Inflammatory macrophage (primary cell): ENCODE results near the gene LMBRD1.
"Not testable (repeated sequence)": the region's sequence is repeated elsewhere in the genome, so short reads cannot be mapped to it uniquely, and the experiment has no call there.

Source experiments
- DNase-seq, 2 donors: peaks; one replicate each; pipeline ENCODE4 v3.0.0-alpha.2; 2020 to 2022

LMBRD1 gene

DNA sequence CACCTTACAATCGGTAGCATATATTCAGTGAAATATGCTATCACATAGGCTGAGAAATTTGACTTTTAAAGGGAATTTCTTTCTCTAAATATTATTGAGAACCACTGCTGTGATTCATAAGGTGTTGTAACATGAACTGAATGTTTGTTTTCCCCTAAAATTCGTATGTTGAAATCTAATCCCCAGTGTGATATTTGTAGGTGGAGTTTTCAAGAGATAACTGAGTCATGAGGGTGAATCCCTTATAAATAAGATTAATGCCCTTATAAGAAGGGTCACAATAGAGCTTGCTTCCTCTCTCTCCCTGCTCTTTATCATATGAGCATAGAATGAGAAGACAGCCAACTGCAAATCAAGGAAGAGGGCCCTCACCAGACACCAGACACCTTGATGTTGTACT, 64.8 kb downstream of the LMBRD1 start:
- DNase-seq, result no peak

DNA sequence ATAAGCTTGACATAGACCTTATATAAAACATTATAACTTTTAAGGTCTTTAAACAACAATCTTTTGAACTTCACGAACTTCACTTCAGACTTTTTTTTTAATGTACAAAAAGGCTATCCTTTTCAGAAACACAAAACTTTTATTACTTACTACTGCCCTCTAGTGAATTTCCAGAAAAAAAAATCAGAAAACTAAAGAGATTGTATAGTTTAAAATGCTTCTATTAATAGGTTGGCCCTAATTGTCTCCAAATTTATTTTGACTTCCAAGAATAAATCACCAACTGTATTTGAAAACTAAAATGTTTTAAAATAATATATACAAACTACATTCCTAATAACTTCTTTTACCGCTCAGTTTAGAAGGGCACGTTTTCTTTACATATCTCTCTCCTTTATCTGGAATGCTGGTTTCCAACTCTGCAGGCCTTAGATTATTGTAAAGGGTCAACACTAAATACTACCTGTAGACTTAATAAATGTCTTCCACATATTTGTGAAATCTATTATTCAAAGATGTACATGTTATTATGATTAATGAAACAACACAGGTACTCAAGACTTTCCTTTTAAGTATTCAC, 66.8 kb downstream of the LMBRD1 start:
- DNase-seq, result no peak

DNA sequence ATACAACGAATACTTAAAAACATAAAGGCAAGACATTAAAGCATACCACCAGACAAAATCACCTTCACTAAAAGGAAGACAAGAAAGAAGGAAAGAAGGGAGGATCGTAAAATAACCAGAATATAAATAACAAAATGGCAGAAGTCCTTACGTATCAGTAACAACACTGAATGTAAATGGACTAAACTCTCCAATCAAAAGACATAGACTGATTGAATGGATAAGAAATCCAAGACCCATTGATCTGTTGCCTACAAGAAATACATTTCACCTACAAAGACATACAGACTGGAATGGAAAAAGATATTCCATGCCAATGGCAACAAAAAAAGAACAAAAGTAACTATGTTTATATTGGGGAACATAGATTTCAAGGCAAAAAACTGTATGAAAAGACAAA, 74.1 kb downstream of the LMBRD1 start:
- no peak for DNase-seq

DNA sequence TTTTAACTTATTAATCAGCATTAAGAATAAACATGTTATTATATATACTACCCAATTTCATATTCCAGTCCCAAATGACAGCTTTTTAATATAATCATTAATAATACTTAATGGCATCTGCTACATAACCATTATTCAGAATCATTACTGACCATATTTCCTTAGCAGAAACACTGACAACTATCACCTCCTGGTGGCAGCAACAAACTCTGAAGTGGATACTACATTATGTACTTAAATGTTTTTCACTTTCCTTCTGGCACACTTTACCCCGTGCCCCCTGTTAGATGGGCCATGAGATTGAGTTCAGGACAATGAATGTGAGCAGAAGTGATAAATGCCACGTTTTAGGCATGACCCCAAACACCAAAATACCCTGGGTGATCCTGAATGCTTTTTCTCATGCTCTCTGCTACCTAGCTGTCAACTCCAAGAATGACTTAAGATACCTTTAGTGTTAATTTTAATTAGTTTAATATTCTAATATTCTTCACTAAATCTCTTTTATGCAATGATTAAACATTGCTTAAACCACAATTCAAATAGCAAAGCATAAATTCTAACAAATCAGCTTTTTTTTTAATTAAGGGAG, 77.1 kb downstream of the LMBRD1 start:
- DNase-seq, result peak in 1 of 2 donors; percentile 6

DNA sequence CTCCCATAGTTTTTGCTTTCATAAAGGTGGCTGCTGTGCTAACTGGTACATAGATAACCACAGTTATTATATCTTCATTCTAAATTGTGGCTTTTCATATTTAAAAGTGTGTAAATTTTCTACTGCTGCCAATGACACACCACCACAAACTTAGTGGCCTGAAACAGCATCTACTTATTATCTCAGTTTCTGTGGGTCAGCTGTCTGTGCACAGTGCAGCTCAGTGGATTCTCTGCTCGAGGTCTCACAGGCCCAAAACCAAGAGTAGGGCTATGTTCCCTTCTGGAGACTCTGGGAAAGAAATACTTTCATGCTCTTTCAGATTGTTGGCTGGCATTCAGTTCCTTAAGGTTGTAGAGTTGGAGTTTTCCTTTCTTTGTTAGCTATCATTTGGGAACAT, 90.1 kb downstream of the LMBRD1 start:
- no peak for DNase-seq

DNA sequence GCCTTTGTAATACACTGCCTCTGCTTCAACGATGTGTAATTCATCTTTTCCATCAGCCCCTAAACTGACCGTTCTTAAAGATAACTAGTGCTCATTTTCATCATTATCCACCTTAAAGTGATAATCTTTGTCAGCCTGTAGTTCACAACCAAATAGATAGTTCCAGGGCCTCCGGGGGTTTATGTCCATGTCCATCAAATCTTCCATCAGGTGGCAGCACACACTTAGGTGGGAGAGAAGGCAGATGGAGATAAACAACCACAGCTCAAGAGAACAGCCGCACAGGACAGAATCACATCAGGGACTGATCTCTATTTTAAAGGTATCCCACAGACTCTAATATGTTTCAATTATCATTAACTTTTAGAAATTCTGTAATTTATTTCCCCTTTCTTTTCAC, 90.9 kb downstream of the LMBRD1 start:
- DNase-seq, result no peak

DNA sequence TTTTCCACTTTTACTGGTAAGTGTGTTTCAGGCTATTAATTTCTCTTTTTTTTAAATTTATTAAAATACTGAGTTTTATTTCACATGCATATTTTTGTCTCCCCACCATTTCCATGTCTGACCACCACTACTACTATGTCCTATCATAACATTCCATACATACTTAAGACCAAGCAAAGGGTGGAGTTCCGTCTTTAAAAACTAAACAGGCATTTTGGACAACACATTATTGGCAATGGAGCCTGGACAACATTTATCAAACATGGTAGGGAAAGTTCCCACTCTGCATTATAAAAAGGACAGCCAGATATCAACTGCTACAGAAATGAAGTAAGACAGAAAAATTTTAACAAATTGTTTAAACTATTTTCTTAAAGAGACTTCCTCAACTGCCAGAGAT, 91.9 kb downstream of the LMBRD1 start:
- DNase-seq, result no peak

DNA sequence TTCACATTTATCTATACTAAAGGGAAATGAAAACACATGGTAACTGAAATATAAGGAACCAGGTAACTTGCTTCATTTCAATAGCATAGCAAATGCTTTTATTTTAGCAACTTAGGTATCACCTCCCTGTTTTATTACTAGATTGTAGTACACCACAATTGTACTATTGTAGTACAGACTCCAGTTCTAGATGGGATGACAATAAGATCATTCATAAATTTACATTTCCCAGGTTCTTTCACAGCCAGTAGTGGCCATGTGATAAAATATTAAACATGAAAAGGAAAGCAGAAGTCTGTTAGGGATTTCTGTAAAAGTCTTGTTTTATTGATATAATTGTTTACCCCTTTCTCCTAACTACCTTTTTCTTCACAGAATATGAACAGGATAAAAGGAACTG, 97.2 kb downstream of the LMBRD1 start:
- no peak for DNase-seq

DNA sequence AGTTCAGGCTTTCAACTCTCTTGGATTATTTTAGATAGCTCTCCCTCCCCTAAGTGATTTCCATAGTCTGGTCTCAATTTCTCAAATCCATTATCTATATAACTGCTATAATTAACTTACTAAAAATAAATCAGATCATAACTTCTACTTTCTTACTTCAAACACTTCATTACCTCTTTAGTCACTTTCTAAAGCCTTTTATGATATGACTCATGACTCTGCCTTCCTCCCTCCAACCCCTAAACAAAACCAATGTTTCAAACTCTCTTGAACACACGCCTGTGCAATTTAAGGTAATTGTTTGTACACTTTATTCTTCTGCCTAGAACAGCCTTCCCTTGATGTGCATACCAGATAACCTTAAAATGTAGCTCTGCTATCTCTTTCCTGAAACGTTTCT, 100.5 kb downstream of the LMBRD1 start:
- no peak for DNase-seq

DNA sequence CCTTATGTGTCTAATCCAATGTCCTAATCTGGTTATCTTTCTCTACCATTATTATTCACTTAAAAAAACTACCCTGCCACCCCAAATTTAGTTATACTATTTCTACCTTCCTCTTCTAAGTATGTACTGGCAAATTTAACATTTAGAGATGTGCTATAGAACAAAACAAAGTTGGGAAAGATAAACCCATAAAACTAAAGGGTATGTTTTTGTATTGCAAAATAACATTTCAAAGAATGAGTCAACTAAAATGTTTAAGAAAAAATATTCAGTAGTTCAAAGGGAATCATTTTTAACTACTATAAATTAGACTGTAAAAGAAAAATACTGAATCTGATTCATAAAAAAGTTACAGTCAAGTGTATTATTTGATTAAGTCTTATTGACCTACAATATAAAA, 103.0 kb downstream of the LMBRD1 start:
- DNase-seq, result no peak

DNA sequence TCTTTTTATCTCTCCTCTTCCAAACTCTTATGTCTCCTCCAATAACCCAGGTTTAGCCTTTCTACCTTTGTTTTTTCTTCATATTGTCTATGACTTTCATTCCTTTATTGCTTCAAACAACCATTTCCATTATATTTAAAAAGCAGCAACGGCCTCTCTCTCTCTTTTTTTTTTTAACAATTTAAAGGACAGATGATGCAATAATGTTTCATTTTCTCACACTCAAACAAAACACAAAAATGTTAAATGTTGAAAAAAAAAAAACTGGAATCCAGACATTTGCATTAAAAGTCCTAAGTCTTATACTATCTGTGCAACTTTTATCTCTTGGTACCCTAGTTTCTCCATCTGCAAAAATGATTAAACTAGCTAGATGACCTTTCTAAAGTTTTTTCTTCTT, 105.8 kb downstream of the LMBRD1 start:
- no peak for DNase-seq

DNA sequence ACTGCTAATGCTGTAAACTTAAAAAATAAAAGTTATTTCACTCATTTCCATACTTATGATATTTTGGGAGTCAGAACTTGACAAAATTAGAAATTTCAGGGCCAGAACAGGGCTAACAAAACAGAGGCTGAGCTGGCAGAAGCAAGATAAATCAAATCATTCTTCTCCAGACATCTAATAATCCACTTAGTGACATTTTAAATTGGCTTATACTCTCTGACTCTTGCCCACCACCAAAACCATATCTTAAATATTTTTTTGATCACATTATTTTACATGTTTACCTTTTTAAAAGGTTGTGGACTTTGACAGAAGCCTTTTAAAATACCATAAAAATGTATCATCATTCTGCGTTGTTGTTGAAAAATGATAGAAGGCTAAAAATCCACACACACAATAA, 116.5 kb downstream of the LMBRD1 start:
- no peak for DNase-seq

DNA sequence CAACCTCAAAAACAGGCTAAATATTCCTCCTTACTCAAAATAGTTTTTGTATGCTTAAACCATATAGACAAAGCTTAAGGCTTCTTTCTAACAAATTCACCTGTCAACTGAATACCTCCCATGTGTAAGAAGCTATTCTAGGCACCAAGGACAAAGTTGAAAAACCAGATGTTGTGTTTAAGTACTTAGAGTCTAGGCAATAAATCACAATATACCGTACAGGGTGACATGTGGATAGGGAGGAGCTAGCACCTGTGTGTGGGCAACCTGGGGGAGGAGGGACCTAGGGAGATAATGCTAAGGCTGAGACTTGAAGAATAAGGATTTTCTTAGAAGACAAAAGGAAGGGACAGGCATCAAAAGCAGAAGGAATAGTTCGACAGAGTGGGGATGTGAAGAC, 123.5 kb downstream of the LMBRD1 start:
- no peak for DNase-seq

DNA sequence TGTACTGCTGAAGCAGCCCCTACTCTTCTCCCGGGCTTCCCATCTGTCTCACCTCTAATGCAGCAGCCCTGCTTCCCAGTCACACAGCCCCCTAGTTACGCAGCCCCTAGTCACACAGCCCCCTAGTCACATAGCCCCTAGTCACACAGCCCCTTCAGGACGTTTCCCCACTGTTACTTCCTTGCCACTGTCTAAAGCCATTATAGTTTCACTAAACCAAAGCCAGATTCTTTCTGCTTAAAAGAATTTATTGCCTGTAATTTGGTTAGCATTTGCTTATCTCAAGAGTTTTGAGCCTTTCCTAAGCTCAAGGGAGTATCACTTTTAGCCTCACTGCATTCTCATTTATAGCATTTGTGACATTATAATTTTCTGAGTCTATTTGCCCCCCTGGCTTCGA, 127.9 kb downstream of the LMBRD1 start:
- DNase-seq, result no peak

DNA sequence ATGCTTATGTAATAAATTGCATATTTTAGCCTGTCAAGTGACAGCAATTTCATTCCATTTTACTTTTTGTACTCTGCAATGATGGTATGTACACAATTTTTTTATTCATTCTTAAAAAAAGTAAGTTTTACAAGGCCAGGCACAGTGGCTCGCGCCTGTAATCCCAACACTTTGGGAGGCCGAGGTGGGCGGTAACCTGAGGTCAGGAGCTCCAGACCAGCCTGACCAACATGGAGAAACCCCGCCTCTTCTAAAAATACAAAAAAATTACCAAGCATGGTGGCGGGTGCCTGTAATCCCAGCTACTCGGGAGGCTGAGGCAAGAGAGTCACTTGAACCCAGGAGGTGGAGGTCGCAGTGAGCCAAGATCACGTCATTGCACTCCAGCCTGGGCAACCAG, 130.0 kb downstream of the LMBRD1 start:
- DNase-seq, result not testable (repeated sequence)

DNA sequence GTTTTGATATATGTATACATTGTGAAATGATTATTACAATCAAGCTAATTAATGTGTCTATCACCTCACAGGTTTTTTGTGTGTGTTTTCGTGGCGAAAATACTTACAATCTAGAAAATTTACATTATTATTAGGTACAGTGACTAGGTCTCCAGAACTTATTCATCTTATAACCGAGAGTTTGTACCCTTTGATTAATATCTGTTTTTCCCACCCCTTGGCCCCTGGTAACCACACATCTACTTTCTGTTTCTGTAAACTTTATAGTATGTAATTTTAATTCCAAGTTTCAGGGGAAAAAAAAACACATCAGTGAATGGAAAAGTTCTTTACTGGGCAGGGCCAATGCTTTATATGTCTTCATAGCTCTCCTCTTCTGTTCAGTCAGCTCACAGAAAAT, 131.4 kb downstream of the LMBRD1 start:
- no peak for DNase-seq

DNA sequence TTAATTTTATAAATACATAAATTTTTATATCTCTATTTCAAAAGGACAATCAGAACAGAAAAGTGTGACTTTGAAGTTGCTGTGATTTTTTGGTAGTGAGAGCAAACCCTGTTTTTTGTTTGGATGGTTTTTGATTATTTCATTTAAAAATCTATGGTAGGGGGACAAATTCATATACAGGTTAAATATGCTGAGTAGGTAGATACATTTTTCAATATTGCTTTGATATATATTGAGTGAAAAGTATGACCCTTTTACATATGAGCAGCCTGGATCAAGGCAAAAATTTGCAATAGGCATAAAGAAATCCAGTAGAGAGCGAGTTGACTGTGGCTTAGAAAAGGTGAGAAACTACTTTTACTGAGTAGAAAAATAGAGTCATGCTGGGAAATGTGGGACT, 132.3 kb downstream of the LMBRD1 start:
- no peak for DNase-seq

DNA sequence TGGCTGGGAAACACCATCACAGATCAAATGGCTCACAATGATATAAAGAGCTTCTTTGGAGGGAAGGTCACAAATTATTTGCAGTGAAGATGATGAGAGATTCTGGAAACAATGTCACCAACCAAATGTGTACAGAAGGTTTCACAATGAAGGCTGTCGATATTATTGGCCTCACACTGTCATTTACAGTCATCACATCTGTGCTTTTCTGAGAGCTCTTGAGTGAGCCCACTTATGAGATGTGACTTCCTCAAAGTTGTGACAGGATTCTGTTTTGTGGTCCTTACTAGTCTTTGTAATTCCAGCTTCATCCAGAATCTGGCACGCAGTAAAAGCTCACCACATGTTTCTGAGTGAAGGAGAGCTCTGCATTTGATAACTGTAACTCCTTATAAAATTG, 133.6 kb downstream of the LMBRD1 start:
- no peak for DNase-seq

DNA sequence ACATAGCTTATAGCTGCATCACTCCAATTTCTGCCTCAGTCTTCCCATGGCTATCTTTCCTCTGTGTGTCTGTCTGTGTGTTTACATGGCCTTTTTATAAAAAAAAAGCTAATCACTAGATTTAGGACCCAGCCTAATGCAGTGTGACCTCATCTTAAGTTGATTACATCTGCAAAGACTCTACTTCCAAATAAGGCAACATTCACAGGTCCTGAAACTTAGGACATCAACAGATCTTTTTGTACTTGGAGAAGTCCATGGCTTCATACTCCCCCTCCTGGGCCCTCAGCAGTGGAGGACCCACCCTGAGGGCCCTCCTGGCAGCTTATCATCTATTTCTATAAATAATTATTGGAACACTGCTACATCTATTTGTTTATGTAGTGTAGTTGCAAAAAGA, 146.1 kb downstream of the LMBRD1 start:
- DNase-seq, result no peak

DNA sequence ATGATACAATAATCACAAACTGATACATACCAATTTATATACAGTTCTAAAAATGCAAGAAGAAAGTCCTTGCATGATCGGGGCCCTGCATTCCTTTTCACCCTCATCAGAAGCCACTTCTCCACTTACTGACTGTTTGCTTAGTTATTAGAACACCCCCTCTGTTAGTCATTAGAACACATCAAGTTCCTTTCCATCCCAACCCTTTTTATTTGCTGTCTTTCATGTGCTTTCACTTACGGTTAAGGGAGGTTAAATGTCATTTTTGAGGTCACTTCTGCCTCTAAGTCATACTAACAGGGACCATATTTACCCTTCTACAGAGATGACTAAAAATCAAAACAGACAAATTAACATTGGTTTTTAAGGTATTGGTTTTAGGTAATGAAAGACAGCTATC, 149.1 kb downstream of the LMBRD1 start:
- DNase-seq, result no peak

DNA sequence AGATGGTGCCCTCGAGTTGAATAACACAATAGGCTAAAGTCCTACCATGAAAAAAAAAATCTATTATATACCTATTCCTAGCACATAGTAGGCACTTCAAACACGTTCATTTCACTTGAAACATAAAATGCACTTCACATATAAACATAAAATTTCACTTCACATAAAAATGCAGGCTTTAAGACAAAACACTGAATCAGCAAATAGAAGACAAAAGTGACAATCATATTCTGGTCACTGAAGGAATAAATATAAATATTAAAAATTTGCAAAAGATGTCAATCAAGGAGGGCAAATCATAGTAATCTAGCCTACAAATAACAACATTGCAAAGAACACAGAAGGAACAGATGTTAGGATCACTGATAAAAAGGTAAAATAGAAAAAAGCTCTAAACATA, 153.1 kb downstream of the LMBRD1 start:
- no peak for DNase-seq

DNA sequence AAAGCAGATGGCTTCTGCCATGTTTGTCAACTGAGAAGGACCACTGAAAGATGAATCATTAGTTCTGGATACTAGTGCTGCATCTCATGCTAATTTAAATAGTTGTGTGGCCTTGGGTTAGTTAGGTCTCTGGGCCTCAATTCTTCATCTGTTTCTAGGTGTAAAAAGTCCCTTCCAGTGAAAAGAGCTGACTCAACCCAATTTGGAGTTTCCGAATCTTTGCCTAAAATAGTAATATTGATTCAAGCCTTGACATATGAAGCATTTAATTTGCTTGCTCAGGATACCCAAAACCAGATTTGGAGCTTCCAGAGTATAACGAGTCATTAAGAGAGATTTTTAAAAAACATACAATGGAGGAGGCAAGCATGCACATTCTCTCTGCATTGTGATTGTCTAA, 163.9 kb downstream of the LMBRD1 start:
- no peak for DNase-seq

DNA sequence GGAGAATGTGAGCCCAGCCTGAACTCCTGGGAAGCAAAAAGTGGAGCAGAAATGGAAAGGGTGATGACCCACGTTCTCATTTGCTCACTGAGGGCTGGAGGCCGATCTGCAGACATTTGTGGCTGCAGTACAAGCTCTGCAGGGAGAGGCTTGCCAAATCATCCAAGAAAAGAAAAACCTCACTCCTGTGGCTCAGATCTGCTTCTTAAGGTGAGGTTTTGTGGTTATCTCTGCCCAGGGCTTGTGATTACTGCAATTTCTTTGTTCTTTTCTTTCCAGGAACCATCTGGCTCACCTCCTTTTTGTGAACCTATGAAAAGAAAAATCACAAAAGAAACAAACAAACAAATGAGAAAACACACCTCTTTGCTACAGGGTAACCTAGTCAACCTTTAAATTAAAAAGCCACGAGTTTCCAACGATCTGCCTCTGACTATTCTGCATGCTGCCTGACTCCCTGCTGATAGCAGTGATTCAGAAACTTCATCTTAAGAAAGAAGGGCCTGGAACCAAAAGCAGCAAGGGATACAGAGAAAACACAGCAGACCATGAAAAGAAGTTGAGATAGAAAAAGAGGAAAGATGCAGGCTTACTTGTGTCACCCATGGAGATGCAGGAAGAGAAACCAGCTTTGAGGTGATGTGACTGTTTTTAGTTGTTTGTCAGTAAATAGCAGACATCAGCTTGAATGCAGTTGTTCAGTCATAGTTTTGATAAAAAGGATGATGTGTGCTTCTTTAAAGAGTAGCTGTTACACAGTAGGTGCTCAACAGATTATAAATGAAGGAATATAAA, 165.1 kb downstream of the LMBRD1 start:
- no peak for DNase-seq

DNA sequence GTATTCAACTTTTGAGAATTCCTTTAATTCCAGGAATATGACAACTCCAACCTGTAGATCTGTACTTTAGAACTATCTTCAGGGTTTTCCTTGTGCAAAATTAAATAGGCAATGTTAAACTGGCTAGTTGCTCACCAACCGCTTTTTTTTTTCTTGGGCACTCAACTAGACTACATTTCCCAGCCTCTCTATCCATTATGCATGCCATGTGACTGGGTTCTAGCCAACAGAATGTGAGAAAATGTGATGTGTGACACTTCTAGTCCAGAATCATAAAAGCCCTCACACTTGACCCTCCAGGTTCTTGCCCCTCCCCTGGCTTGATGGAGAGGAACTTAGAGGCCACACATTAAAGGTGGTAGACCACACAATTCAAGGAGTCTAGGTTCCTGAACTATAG, 166.0 kb downstream of the LMBRD1 start:
- no peak for DNase-seq

DNA sequence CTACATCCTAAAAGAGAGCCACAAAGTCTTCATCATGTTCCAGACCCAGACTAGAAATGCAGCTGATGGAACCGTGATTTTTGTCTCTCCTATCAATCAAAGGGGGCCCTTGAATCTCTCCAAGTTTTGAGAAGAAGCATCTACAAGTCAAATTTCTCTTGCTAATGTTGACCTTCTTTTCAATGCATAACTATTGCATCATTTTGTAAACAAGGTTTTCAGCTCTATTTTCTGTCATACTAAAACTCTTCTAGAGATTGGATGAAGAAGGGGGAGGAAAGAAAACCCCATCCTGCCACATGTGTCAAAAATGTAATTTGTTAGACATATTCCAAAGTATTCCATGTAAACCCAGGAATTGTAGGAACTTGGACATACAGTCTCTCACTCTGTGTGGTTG, 169.2 kb downstream of the LMBRD1 start:
- no peak for DNase-seq
